ENCODE data around the gene SERPINB5. TPM values are rescaled to one million over a fixed set of nuclear protein-coding genes. Genes with fewer than 3 reads are reported as not detected.

SERPINB5 gene, protein sequence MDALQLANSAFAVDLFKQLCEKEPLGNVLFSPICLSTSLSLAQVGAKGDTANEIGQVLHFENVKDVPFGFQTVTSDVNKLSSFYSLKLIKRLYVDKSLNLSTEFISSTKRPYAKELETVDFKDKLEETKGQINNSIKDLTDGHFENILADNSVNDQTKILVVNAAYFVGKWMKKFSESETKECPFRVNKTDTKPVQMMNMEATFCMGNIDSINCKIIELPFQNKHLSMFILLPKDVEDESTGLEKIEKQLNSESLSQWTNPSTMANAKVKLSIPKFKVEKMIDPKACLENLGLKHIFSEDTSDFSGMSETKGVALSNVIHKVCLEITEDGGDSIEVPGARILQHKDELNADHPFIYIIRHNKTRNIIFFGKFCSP
- not detected for total RNA-seq

GRCh38 chr18:63476668-63477067 is at the start of gene SERPINB5:
Gene SERPINB5 (plus strand): TSS chr18:63476958. CDS start chr18:63484429, 7,471 bp downstream.
- H3K27ac Mint-ChIP-seq, result no peak within 1 kb of the TSS
- ATAC-seq (replicated peaks in 1 of 2) (no peak), DNase-seq (no peak)
- H3K9me3 Mint-ChIP-seq, result no peaks in the 10 kb centered on the region
- peaks cover 32% of the 10 kb centered on the region for H3K27me3 Mint-ChIP-seq (ENCODE audit: low read depth)
- no peaks in the 10 kb centered on the region for H3K4me1 Mint-ChIP-seq (ENCODE audit: low read depth)
- H3K36me3 Mint-ChIP-seq (ENCODE audit: insufficient read depth in 2 of 2), result no peaks in the 10 kb centered on the region
- no peak within 1 kb of the TSS for H3K4me3 Mint-ChIP-seq

DNA sequence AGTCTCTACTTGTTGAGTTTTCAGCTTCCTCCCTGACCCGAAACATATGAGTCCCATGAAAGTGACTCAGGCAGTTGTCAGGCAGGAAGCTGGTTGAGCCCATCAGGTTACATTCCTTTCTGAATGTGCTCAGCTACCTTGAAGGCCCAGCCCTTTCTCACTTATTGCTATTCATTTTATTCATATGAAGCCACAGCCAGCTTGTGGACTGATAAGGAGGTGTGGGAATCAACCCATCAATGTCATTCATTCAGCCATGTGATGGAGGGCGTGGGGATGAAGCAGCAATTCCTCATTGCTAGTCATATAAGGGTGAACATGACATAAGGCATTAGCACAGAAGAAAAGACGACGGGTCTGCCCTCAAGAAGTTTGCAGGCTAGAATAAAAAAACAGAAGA is 49.2 kb upstream of the SERPINB5 start:
- Mint-ChIP-seq H3K9me3 (no peaks in the 10 kb centered on the region), H3K27me3 (ENCODE audit: low read depth) (peaks cover 19% of the 10 kb centered on the region), H3K4me1 (ENCODE audit: low read depth) (peaks cover 11% of the 10 kb centered on the region), H3K4me3 (no peak overlapping the region), H3K36me3 (ENCODE audit: insufficient read depth in 2 of 2) (peaks cover 0 to 2% of the 10 kb centered on the region in 2 donors), H3K27ac (no peak overlapping the region)
- DNase-seq, result peak in 1 of 2 donors; percentile 11
- ATAC-seq (replicated peaks in 1 of 2), result peak; percentile 31 to 46

GRCh38 chr18:63430526-63430925 is 46.2 kb upstream of the SERPINB5 start:
- ATAC-seq (replicated peaks in 1 of 2), result no peak
- Mint-ChIP-seq H3K27me3 (ENCODE audit: low read depth) (peaks cover 19% of the 10 kb centered on the region), H3K4me3 (no peak overlapping the region), H3K36me3 (ENCODE audit: insufficient read depth in 2 of 2) (no peaks in the 10 kb centered on the region), H3K4me1 (ENCODE audit: low read depth) (no peaks in the 10 kb centered on the region), H3K9me3 (no peaks in the 10 kb centered on the region), H3K27ac (no peak overlapping the region)
- DNase-seq, result no peak

GRCh38 chr18:63431180-63431579 is 45.6 kb upstream of the SERPINB5 start:
- H3K27ac Mint-ChIP-seq, result no peak overlapping the region
- no peak overlapping the region for H3K4me3 Mint-ChIP-seq
- peaks cover 13% of the 10 kb centered on the region for H3K27me3 Mint-ChIP-seq (ENCODE audit: low read depth)

DNA sequence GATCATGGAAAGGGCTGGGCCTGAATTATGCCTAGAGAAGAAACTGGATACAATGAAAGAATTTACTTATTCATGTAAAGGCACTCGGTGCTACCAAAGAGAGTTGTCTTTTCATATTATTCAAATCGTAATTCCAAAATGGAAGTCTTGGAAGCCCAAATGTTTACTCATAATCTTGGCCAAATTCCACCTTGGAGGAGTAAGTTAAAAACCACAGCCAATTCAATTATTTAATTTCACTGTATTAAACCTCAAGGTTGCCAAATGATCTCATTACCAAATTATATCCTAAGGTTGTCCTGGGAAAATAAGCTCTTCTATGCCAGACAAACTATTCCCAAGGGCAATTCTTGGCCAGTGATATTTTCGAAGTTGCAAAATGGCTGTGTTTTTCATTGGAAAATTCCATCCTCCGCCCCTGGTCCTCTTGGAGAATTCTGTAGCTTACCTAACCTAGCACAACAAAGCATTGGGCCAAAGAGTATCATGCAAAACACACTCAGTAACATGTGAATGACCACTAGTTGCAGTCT is 43.4 kb upstream of the SERPINB5 start:
- peaks cover 12% of the 10 kb centered on the region for H3K27me3 Mint-ChIP-seq (ENCODE audit: low read depth)
- DNase-seq, result no peak
- H3K9me3 Mint-ChIP-seq, result no peaks in the 10 kb centered on the region
- H3K4me1 Mint-ChIP-seq (ENCODE audit: low read depth), result no peaks in the 10 kb centered on the region
- ATAC-seq (replicated peaks in 1 of 2), result no peak
- H3K36me3 Mint-ChIP-seq (ENCODE audit: insufficient read depth in 2 of 2), result no peaks in the 10 kb centered on the region
- no peak overlapping the region for H3K27ac Mint-ChIP-seq
- H3K4me3 Mint-ChIP-seq, result no peak overlapping the region

More at GRCh38 chr18:63431180-63431579, 45.6 kb upstream of the SERPINB5 start:
- Mint-ChIP-seq H3K36me3 (ENCODE audit: insufficient read depth in 2 of 2) (no peaks in the 10 kb centered on the region), H3K9me3 (no peaks in the 10 kb centered on the region), H3K4me1 (ENCODE audit: low read depth) (no peaks in the 10 kb centered on the region)
- ATAC-seq (replicated peaks in 1 of 2), result no peak
- DNase-seq, result no peak

- DNase-seq, result no peak
- H3K27me3 Mint-ChIP-seq (ENCODE audit: low read depth), result no peaks in the 10 kb centered on the region
- H3K36me3 Mint-ChIP-seq (ENCODE audit: insufficient read depth in 2 of 2), result no peaks in the 10 kb centered on the region
- ATAC-seq (replicated peaks in 1 of 2), result no peak
- no peaks in the 10 kb centered on the region for H3K9me3 Mint-ChIP-seq
- H3K4me3 Mint-ChIP-seq, result no peak overlapping the region
- H3K27ac Mint-ChIP-seq, result no peak overlapping the region
- no peaks in the 10 kb centered on the region for H3K4me1 Mint-ChIP-seq (ENCODE audit: low read depth)
These were observed 38.6 kb upstream of the SERPINB5 start for GRCh38 chr18:63438181-63438580.

DNA sequence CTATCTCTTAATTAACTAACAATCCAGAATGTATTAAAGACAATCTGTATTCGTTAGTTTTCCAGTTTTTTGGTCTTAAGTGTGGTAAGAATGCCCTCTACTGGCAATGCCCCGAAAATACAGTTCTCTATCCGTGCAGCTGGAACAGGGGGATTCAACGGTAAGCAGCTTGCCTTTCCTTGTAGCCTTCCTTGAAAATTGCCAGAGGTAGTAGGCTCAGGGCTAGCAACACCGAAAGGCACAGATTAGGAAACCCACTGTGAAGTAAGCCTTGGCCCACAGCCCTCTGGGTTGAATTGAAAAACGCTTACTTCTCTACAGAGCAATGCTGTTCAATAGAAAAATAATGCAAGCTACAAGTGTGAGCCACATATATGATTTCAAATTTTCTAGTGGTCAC is 37.4 kb upstream of the SERPINB5 start:
- no peaks in the 10 kb centered on the region for H3K36me3 Mint-ChIP-seq (ENCODE audit: insufficient read depth in 2 of 2)
- ATAC-seq (replicated peaks in 1 of 2) (peak in 1 of 2 donors; percentile 49), DNase-seq (peak; percentile 39 to 48)
- no peaks in the 10 kb centered on the region for H3K27me3 Mint-ChIP-seq (ENCODE audit: low read depth)
- H3K27ac Mint-ChIP-seq, result no peak overlapping the region
- H3K4me1 Mint-ChIP-seq (ENCODE audit: low read depth), result no peaks in the 10 kb centered on the region
- no peaks in the 10 kb centered on the region for H3K9me3 Mint-ChIP-seq
- H3K4me3 Mint-ChIP-seq, result no peak overlapping the region

DNA sequence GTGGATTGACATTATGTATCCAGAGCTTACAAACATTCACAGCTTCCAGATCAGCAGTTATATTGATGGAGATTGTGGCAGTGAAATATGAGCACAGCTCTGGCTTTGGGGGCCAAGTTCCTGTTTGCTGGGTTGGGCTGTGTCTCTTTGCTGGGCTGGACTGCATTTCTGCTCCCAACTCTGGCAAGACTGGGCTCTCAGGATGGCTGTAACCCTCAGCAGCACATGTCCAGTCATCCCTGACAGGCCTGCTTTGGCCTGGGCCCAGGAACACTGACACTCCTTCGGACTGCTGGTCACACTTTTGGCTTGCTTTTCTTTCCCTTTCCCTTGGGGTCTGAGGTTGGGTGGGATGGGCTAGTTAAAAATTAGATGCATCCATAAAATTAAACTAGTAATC is 36.5 kb upstream of the SERPINB5 start:
- Mint-ChIP-seq H3K4me3 (no peak overlapping the region), H3K4me1 (ENCODE audit: low read depth) (no peaks in the 10 kb centered on the region), H3K27ac (no peak overlapping the region), H3K36me3 (ENCODE audit: insufficient read depth in 2 of 2) (no peaks in the 10 kb centered on the region), H3K9me3 (no peaks in the 10 kb centered on the region), H3K27me3 (ENCODE audit: low read depth) (no peaks in the 10 kb centered on the region)
- ATAC-seq (replicated peaks in 1 of 2) (no peak), DNase-seq (no peak)

GRCh38 chr18:63440881-63441280 is 35.9 kb upstream of the SERPINB5 start:
- Mint-ChIP-seq H3K9me3 (no peaks in the 10 kb centered on the region), H3K27me3 (ENCODE audit: low read depth) (no peaks in the 10 kb centered on the region), H3K4me1 (ENCODE audit: low read depth) (no peaks in the 10 kb centered on the region), H3K4me3 (no peak overlapping the region), H3K36me3 (ENCODE audit: insufficient read depth in 2 of 2) (no peaks in the 10 kb centered on the region), H3K27ac (no peak overlapping the region)
- ATAC-seq (replicated peaks in 1 of 2), result no peak
- no peak for DNase-seq

DNA sequence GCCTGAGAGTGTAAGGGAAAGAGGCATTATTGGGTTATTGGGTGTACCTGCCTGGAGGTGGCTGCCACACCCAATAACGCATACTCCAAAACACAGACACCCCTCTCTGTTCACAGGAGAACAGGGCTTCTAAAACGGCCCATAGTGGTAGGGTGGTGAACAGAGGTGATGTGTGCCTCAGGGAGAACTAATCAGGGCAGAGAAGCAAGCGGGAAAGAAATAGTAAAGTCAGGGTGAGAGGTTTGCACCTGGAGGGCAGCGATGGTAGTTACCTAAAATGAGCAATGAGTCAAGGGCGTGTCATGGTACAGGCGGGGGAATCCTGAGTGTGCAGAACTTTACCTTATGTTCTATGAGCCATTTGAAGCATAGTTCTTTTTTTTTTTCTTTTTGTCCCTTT is 32.9 kb upstream of the SERPINB5 start:
- Mint-ChIP-seq H3K27ac (no peak overlapping the region), H3K4me1 (ENCODE audit: low read depth) (no peaks in the 10 kb centered on the region), H3K27me3 (ENCODE audit: low read depth) (no peaks in the 10 kb centered on the region), H3K36me3 (ENCODE audit: insufficient read depth in 2 of 2) (no peaks in the 10 kb centered on the region), H3K4me3 (no peak overlapping the region), H3K9me3 (no peaks in the 10 kb centered on the region)
- ATAC-seq (replicated peaks in 1 of 2) (no peak), DNase-seq (no peak)

DNA sequence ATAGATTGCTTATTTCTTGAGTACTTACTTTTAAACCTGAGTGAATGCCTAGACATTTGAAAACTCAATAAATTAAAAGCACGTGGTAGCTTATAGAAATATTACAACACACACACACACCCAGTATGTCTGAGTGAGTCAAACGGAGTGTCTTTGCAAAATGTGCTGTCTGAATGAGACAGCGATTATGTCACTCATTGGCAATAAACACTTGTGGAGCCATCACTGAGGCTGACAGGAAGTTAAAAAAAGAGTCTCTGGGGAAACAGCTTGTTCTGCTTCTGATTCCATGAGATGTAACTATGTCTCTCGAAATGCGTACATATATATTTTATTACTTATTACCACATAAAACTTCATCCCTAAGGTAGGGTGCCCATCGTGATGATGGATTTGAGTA is 32.2 kb upstream of the SERPINB5 start:
- no peak overlapping the region for H3K4me3 Mint-ChIP-seq
- H3K4me1 Mint-ChIP-seq (ENCODE audit: low read depth), result no peaks in the 10 kb centered on the region
- no peaks in the 10 kb centered on the region for H3K27me3 Mint-ChIP-seq (ENCODE audit: low read depth)
- H3K36me3 Mint-ChIP-seq (ENCODE audit: insufficient read depth in 2 of 2), result no peaks in the 10 kb centered on the region
- ATAC-seq (replicated peaks in 1 of 2), result peak in 1 of 2 donors; percentile 62
- no peak for DNase-seq
- no peak overlapping the region for H3K27ac Mint-ChIP-seq
- no peaks in the 10 kb centered on the region for H3K9me3 Mint-ChIP-seq

DNA sequence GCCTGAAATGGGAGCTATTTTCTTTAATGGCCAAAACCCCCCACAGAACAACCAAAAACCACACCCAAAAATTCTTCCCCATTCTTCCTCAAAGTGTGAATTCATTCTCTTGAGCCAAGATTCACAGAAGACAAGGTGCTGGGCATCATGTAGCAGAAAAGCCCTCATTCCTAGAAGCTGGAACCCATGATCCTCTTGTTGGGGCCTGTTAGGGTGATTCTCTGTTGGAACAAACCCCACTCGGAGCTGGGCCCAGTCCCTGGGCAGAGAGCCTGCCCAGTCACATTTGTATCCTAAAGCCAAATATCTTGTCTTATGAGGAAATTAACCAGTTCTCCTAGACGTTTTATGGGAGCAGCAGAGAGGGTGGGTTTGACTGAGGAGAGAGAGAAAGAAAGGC is 31.7 kb upstream of the SERPINB5 start:
- Mint-ChIP-seq H3K9me3 (no peaks in the 10 kb centered on the region), H3K4me3 (no peak overlapping the region), H3K4me1 (ENCODE audit: low read depth) (no peaks in the 10 kb centered on the region), H3K36me3 (ENCODE audit: insufficient read depth in 2 of 2) (no peaks in the 10 kb centered on the region), H3K27ac (no peak overlapping the region), H3K27me3 (ENCODE audit: low read depth) (no peaks in the 10 kb centered on the region)
- DNase-seq, result no peak
- ATAC-seq (replicated peaks in 1 of 2), result no peak

DNA sequence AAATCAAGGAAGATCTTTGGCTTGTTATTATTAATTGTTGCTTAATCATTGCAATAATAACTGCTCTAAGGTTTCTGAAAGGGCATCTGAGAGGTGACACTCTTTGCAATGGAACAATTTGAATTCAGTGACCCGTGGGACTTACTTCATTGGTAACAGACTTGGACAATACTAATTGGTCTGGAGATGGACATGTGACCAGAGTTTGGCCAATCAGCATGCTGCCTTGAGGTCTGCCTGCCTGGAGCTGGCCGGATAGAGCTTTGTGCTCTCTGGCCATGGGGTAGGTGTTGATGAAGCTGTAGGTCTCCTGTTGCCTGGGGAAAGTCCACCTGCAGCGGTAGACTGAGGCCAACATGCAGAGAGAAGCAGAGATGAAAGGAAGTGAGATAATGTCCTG is 30.5 kb upstream of the SERPINB5 start:
- H3K27ac Mint-ChIP-seq, result no peak overlapping the region
- ATAC-seq (replicated peaks in 1 of 2) (no peak), DNase-seq (no peak)
- H3K4me1 Mint-ChIP-seq (ENCODE audit: low read depth), result no peaks in the 10 kb centered on the region
- no peaks in the 10 kb centered on the region for H3K9me3 Mint-ChIP-seq
- H3K27me3 Mint-ChIP-seq (ENCODE audit: low read depth), result no peaks in the 10 kb centered on the region
- no peak overlapping the region for H3K4me3 Mint-ChIP-seq
- H3K36me3 Mint-ChIP-seq (ENCODE audit: insufficient read depth in 2 of 2), result no peaks in the 10 kb centered on the region

GRCh38 chr18:63447066-63447465 is 29.7 kb upstream of the SERPINB5 start:
- Mint-ChIP-seq H3K4me3 (no peak overlapping the region), H3K27ac (no peak overlapping the region), H3K4me1 (ENCODE audit: low read depth) (no peaks in the 10 kb centered on the region), H3K36me3 (ENCODE audit: insufficient read depth in 2 of 2) (no peaks in the 10 kb centered on the region), H3K9me3 (no peaks in the 10 kb centered on the region), H3K27me3 (ENCODE audit: low read depth) (no peaks in the 10 kb centered on the region)
- DNase-seq (no peak), ATAC-seq (replicated peaks in 1 of 2) (no peak)
